GM18502 (cell line): ENCODE measurements around the gene GET4.
"Not testable (repeated sequence)": the region's sequence is repeated elsewhere in the genome, so short reads cannot be mapped to it uniquely, and the experiment has no call there.

Experiments used
- ATAC-seq: cut with Tn5 transposase; IDR thresholded peaks from one replicate; pipeline ENCODE4 v1.9.1; 2021; ENCODE audit warnings: mild to moderate bottlenecking; ENCODE audit not compliant: unreplicated experiment, poor library complexity

The GET4 gene

GRCh38 chr7:923108-924041 lies 47.0 kb downstream of the GET4 start:
- ATAC-seq, result peak; percentile 84

DNA sequence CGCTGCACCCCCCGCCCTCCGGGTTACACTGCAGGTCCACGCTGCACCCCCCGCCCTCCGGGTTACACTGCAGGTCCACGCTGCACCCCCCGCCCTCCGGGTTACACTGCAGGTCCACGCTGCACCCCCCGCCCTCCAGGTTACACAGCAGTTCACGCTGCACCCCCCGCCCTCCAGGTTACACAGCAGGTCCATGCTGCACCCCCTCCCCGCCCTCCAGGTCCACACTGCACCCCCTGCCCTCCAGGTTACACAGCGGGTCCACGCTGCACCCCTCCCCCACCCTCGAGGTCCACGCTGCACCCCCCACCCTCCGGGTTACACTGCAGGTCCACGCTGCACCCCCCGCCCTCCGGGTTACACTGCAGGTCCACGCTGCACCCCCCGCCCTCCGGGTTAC lies 47.7 kb downstream of the GET4 start:
- ATAC-seq, result not testable (repeated sequence)

GRCh38 chr7:924541-925231 lies 48.3 kb downstream of the GET4 start:
- ATAC-seq, result peak; percentile 60

- no peak for ATAC-seq
Observed at GRCh38 chr7:925601-926000, 49.2 kb downstream of the GET4 start.

- ATAC-seq, result no peak
Observed at GRCh38 chr7:926061-927030, 50.0 kb downstream of the GET4 start.

DNA sequence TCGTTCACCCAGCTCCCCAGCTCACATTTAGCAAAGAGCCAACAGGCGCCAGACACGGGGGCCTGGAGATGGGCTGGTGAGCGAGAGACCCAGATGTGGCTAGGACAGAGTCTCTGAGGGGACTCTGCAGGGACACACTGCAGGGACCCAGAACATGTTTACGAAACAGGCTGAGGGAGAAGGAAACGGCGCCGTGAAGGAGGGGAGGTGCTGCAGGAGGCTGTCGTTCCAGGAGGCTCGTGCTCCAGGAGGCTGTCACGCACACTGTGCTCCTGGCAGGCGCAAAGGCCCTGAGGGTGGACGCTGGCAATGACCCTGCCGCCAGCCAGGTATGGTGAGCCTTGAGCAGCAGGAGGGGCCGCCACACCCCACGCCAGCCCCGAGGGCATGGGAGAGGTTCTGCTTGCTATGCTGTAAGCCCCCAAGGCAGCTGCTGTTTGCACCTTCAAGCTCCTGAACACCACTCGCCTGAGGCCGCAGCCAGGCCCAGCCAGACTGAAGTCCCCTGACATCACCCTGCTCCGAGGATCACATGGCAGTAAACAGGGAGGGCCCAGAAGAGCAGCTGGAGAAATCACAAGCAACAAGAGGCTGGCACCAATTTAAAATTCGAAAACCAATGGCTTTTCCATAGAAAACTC lies 50.8 kb downstream of the GET4 start:
- ATAC-seq, result no peak

GRCh38 chr7:929311-929711 lies 53.0 kb downstream of the GET4 start:
- ATAC-seq, result no peak

DNA sequence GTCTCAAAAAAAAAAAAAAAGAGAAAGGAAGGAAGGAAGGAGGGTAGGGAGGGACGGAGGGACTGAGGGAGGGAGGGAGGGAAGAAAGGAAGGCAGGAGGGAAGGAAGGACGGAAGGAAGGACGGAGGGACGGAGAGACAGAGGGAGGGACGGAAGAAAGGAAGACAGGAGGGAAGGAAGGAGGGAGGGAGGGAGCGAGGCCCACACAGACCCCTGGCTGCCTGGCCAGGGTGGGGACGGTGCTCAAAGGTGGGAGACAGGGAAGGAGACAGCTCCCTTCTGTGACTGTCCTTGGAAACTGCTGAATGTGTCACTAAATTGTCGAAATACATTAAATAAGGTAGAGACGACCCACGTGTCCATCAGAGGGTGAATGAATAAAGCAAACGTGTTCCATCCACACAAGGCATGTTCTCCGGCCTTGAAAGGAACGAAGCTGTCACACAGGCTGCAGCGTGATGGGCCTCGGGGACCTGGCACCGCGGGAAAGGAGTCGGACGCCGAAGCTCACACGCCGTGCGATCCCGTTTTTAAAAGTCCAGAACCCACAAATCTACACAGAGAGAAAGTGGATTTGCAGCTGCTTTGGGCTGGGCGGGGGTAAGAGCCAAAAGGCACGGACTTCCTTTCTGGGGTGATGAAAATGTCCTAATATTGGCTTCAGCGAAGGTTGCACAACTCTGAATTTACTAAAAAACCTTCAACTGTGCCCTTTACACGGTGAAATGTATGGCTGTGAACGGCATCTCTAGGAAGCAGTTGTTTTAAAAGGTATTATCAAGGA lies 54.8 kb downstream of the GET4 start:
- ATAC-seq, result no peak

GRCh38 chr7:931871-932650 lies 55.7 kb downstream of the GET4 start:
- ATAC-seq, result no peak

DNA sequence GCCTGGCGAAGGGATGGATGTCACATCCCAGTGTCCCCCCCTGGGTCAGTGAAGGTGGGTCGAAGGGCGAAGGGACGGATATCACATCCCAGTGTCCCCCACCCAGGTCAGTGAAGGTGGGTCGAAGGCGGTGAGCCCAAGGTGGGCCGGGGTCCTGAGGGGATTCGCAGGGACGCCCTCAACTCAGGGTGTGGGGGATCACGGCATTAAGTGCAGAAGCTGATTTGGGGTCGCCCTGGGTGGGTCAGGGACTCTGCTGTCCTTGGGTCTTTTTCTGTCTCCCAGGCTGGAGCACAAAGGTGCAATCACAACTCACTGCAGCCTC lies 56.3 kb downstream of the GET4 start:
- no peak for ATAC-seq

DNA sequence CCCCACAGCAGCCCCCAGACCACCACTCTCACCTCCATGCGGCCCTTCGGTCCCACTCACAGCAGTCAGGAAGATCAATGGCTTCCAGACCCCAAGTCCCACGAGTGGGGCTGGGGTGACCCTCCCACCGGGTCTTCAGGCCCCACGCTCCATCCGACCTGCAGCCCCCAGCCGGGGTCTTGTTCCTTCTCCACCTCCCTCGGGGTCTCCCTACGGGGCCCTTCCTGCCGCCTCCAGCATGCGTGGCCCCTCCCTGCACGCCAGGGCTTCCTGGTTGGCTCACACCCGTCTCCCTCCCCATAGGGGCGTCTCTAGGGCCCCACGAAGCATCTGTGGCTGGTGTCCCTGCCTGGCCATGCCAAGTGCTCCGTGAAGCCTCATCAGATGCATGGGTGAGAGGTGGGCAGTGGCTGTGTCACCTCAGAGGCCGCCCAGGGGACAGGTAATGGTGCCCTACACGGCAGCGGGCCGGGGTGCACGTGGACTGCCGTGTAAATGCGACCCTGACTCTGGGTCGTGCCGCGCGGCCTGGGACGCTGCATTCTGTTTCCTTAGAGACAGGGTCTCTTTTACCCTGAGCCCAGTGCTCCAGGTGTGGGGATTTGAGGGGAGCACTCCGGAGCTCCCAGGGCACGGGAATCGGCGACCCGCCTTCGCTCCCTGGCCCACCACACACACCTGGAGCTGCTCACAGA lies 58.3 kb downstream of the GET4 start:
- no peak for ATAC-seq

DNA sequence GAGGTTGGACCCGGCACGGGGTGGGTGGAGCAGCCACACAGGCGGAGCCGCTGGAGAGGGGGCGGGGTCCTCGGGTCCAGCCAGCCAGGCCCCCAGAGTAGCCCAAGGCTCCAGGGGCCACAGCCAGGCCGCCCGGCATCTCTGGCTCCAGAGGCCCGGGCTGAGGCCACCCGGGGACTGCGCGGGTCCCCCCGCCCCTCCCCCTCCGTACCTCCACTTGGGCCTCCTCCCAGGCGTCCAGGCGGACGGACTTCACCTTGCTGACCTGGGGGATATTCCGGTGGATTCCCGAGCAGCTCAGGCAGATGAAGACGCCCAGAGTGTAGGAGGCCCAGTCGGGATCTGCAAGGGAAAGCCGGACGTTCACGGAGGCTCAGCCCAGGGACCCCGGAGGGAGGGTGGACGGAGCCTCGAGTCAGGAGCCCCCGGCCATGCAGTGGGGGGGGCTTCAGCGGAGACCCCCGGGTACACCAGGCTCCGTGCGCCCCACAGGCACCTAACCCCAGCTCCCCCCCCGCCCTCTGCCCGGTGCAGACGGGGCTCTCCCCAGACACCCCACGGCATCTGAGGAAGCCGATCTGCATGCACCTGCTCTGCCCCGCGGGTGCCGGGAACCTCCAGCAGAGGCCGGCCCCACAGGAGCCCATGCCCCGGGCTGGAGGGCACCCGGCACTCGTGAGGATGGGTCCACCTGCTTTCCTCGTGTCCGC lies 59.0 kb downstream of the GET4 start:
- ATAC-seq, result no peak

DNA sequence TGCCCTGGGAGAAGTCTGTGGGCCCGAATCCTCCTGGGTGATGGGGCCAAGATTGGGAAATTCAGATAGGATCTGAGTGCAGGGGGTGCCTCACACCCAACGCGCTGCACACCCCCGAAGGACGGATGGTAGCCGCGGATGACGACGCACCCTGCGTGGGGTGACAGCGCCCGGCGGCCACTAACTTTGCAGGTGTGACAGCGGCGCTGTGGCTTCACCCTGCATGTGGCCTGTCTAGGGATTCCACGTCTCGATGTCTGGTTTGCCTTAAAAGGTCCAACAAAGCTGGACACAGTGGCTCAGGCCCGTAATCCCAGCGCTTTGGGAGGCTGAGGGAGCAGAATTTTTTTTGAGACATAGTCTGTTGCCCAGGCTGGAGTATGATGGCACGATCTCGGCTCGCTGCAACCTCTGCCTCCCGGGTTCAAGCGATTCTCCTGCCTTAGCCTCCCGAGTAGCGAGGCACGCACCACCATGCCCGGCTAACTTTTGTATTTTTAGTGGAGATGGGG lies 59.6 kb downstream of the GET4 start:
- no peak for ATAC-seq

- ATAC-seq, result peak; percentile 88
Observed at GRCh38 chr7:936386-937054, 60.2 kb downstream of the GET4 start.

- no peak for ATAC-seq
Observed at GRCh38 chr7:937856-938484, 61.6 kb downstream of the GET4 start.

GRCh38 chr7:938546-939185 lies 62.3 kb downstream of the GET4 start:
- no peak for ATAC-seq
